OCI-LY7 (cell line): ENCODE data around the gene MACROD2.

Source experiments
- CTCF ChIP-seq: fragments of 200-600 bp; sonication (generic); conservative IDR thresholded peaks from 2 replicates; pipeline ENCODE4 v1.5.1; 2014; ENCODE audit warnings: mild to moderate bottlenecking, antibody characterized with exemption, low read length, moderate library complexity, mixed read lengths
- EZH2phosphoT487 ChIP-seq: fragments of 200-600 bp; sonication (generic); IDR thresholded peaks from 2 replicates; pipeline ENCODE4 v1.6.1; 2018; ENCODE audit warnings: low read depth, borderline replicate concordance, mild to moderate bottlenecking, mixed run types, antibody characterized with exemption, low read length, moderate library complexity, mixed read lengths

- no peak for TF ChIP-seq CTCF
- TF ChIP-seq EZH2phosphoT487: no peak
These were observed 1608.9 kb downstream of the MACROD2 start for GRCh38 chr20:15603978-15604805.
